ENCODE results near the gene FER.
"Not testable (repeated sequence)": the region's sequence is repeated elsewhere in the genome, so short reads cannot be mapped to it uniquely, and the experiment has no call there.

FER gene

GRCh38 chr5:109052216-109052615 lies 304.5 kb downstream of the FER start:
- DNase-seq, result not testable (repeated sequence)

DNA sequence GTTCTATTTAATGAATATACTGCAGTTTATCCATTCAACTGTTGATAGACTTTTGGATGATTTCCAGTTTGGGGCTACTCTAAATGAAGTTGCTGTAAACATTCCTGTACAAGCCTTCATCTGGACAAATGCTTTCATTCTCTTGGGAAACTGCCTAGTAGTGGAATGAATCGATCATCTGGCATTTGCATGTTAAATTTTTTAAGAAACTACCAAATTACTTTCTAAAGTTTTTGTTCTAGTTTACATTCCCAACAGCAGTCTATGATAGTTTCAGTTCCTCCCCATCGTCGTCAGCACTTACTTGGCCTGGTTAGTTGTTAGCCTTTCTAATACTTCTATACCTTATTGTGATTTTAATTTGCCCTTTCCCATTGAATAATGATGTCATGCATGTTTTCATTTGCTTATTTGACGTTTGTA lies 306.3 kb downstream of the FER start:
- DNase-seq, result no peak

DNA sequence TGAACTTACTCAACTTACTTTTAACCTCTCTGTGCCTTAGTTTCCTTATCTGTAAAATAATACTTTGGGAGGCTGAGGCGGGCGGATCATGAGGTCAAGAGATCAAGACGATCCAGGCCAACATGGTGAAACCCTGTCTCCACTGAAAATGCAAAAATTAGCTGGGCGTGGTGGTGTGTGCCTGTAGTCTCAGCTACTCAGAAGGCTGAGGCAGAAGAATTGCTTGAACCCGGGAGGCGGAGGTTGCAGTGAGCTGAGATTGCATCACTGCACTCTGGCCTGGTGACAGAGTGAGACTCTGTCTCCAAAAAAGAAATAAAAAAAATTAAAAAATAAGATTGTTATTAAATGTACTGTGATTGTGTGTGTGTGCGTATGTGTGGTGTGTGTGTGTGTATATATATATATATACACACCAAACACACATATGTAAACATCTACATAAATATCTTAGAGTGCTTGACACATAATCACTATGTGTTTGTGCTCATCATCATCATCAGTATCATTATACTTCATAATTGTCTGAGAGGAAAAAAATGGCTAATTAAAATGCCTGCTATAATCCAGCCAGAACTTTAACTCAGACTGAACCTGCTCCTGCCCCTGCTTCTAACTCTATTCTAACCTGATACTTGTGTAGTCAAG lies 312.8 kb downstream of the FER start:
- no peak for DNase-seq

DNA sequence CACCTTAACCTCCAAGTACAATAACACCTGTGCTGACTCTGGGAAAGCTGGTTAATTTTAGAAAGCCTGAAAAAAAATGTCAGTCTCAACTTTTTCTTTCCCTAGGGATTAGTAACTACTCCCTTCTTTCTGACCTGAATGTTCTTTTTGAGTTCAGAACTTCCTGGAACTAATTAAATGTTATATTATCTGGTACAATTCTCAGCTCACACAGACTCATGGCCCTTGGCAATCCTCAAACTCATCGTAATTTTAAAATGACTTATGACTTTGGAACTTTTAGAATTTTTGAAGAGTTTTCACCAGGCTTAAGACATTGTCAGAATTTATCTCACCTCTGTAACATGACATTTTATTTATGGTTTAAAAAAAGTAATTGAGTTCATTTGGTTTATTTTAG lies 315.0 kb downstream of the FER start:
- DNase-seq, result no peak

GRCh38 chr5:109063223-109063622 lies 315.5 kb downstream of the FER start:
- no peak for DNase-seq

DNA sequence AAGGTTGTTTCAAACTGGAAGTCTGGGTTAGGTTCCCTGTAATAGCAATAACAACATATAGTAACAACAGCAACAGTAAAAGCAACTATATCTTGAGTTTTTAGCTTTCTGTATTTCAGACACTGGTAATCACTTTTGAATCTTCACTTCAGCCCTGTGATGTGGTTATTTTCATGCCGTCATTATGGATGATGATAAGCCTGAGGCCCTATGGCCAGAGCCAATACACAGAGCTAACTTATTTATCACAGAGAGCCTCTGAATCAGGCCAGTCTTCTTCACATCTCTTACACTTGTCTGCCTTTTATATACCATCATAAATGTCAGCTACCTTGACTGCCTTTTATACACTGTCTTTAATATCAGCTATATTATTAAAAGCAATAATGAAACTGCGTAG lies 329.0 kb downstream of the FER start:
- no peak for DNase-seq

- DNase-seq, result no peak
Measured at GRCh38 chr5:109078448-109078847, 330.8 kb downstream of the FER start.

DNA sequence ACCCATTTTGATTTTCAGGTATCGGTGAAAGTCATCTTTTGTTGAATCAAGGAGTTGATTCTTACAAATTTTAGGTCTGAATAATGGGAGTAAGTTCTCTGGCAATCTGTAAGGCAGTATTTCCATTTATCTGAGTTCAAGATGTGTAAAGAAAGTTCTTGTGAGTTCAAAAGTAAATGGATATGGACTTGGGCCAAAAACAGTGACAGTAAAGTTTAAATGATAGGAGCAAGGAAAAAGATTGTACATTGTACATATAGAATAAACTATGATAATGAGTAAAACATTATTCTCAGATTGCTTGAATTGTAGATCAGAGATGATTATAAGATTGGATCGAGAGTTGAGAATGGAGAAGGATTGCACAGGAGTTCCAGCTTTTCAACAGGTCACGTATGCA lies 332.8 kb downstream of the FER start:
- DNase-seq, result no peak

DNA sequence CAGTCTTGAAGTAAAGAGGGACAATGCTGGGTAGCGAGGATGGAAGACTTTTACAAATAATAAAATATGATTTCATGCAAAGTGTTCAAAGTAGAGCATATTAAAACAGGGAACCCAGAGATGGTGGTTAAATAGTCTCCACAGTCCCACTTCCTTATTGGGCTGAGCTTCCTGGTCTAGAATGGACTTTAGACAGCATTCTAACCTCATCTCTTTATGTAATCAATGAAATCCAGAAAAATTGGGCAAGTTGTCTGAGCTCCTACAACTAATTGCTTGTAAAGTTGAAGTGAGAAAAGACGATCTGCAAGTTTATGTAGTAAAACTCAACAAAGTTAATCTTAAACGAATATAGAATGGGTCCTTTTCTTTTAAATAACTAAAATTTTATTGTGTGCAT lies 333.2 kb downstream of the FER start:
- DNase-seq, result no peak

DNA sequence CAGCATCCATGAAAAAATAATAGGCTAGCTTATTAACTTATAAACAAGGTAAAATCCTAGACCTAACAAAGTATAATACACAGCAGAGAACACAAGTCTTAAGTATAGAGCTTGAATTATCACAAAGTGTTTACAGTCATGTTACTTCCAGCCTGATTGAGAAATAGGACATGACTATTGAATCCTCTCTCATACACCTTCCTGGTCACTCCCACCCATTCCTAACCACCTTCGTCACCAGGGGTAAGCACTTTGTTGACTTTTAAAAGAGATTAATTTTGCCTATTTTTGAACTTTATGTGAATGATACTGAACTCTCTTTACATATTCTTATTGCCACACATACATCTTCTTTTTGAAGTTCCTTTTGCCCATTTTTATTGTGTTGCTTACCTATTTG lies 336.2 kb downstream of the FER start:
- DNase-seq, result no peak

DNA sequence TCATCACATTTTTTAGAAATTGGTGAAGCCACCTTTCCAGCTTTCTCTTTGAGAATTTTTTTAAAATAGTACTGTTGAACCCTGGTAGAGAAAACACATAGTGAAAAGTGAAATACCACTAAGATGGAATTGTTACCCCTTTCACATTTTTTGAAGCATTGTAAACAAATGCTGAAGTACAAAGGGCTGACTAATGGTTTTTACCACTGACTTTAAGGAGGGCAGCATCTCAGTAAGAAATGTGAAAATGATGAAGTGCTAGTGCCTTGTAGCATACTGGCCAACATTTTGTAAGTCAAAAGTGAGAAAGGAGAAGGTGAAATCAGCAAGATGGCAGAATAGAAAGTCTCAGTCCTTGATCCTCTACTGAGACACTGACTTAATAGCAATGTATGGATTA lies 341.5 kb downstream of the FER start:
- DNase-seq, result no peak

GRCh38 chr5:109099081-109099480 lies 351.4 kb downstream of the FER start:
- no peak for DNase-seq

DNA sequence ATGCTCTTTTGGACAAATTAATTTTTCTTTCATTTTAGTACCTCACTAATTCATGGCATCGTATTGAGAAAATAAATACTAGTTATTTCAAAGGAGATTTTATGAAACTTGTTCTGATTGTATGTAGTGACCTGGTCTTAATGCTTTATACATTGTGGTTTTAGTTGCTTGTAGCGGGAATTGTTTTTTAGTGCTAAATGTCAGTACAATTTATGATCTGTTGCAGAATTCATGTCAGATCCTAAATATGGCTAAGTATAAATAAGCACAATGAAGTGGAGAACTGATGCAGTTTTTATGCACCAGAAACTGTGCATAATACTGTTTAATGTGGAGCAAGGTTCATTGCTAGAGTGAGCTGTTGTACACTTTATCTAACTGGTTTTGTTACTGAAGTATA lies 353.3 kb downstream of the FER start:
- DNase-seq, result no peak

DNA sequence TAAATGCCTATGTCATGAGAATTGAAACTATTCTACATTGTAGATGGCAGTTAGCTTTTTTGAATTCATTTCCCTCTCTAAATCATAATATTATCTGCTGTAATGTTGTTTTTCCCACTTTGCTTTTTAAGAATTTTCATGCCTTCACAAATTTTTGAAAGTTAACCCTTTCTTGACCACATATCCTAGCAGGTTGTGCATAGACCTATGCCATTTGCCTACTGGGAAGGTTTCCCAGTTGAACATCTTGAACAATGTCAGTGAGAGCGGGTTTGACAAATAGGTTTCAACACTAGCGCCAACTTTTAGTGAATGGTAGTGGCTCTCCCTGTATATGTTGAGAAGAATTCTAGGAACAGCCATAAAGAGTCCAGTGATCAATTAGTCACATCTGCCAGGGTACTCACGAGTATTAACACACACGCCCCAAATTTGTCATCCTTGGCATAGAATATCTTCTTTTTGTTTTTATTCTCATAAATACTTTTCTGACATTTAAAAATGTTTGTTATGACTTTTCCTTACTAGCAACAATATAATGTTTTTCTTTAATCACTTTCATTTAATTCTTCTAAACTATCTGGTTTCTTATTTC lies 354.5 kb downstream of the FER start:
- no peak for DNase-seq

GRCh38 chr5:109105631-109106267 lies 358.1 kb downstream of the FER start:
- no peak for DNase-seq

- no peak for DNase-seq
Measured at GRCh38 chr5:109111680-109112079, 364.0 kb downstream of the FER start.

DNA sequence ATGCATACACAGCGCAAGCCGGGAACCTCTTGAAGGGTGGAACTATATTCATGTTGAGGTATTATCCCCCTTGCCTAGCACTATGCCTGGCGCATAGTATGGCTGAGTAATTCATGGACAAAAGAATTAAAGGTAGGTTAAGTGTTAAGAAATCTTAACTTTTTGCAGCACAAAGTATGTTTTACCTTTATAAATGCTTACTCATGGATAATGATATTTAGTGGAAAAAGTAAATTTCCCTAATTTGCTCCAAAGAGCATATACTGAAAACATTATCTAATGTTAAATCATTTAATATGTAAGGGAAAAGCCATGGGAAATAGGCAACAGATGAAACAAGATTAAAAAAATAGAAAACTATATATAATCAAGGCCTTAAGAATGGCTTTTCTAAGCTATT lies 365.9 kb downstream of the FER start:
- no peak for DNase-seq

- no peak for DNase-seq
Measured at GRCh38 chr5:109121225-109121624, 373.5 kb downstream of the FER start.

GRCh38 chr5:109125755-109126429 lies 378.2 kb downstream of the FER start:
- DNase-seq, result no peak

- DNase-seq, result no peak
Measured at GRCh38 chr5:109126481-109126880, 378.8 kb downstream of the FER start.

DNA sequence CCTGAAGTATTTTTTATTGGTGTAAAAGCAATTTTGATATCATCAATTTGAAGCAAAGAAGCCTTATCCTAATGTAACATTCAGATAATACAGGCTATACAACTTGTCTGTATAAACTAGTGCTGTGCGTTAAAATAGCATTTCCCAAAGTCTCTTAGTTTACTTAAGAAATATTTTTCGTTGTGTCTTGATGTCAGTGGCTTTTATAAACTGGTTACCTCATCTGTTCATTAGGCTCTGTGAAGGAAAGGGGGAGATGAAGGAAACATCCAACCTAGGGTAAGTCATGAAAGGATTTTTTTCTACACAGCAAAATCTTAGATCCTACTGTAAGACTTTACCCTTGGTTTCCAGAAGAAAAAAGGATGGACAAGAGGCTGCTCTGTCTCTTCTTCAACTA lies 389.2 kb downstream of the FER start:
- DNase-seq, result no peak

- no peak for DNase-seq
Measured at GRCh38 chr5:109141222-109142200, 393.8 kb downstream of the FER start.

DNA sequence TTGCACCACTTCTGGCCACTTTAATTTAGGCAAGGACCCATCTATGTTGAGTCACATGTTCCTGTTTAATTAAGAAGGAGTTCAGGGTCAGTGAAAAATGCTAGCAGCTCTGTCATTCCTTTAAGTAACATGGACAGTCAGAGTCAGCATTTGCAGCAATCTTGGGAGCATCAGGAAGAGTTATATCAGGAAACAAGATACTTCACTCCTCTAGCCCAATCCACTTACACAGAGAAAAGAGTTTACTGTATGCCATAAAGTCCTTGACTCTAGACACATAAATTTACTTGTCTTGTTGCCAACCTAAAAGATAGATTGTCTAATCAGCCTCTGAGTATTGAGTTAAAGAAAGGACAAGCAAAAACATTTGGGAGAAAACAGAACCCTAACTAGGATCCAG lies 395.3 kb downstream of the FER start:
- DNase-seq, result no peak
